ENCODE results near the gene PKNOX2.

- no peak for TF ChIP-seq ZBTB21 (CRISPR knock-in tag; IDR thresholded peaks at IDR 0.05; ENCODE audit: borderline replicate concordance)
- TF ChIP-seq, protein P1, sequence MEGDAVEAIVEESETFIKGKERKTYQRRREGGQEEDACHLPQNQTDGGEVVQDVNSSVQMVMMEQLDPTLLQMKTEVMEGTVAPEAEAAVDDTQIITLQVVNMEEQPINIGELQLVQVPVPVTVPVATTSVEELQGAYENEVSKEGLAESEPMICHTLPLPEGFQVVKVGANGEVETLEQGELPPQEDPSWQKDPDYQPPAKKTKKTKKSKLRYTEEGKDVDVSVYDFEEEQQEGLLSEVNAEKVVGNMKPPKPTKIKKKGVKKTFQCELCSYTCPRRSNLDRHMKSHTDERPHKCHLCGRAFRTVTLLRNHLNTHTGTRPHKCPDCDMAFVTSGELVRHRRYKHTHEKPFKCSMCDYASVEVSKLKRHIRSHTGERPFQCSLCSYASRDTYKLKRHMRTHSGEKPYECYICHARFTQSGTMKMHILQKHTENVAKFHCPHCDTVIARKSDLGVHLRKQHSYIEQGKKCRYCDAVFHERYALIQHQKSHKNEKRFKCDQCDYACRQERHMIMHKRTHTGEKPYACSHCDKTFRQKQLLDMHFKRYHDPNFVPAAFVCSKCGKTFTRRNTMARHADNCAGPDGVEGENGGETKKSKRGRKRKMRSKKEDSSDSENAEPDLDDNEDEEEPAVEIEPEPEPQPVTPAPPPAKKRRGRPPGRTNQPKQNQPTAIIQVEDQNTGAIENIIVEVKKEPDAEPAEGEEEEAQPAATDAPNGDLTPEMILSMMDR (IDR thresholded peaks at IDR 0.05) = no peak
- no peak for TF ChIP-seq FOXJ3 (CRISPR knock-in tag; IDR thresholded peaks at IDR 0.05; ENCODE audit: borderline replicate concordance)
- TF ChIP-seq, protein P2, sequence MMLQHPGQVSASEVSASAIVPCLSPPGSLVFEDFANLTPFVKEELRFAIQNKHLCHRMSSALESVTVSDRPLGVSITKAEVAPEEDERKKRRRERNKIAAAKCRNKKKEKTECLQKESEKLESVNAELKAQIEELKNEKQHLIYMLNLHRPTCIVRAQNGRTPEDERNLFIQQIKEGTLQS (CRISPR knock-in tag; conservative IDR thresholded peaks at IDR 0.05) = no peak
- no peak for TF ChIP-seq SP1 (CRISPR knock-in tag; conservative IDR thresholded peaks at IDR 0.05)
- TF ChIP-seq ARID4B (CRISPR knock-in tag; IDR thresholded peaks at IDR 0.05; ENCODE audit: borderline replicate concordance) = no peak
- TF ChIP-seq ZNF671 (CRISPR knock-in tag; IDR thresholded peaks at IDR 0.05) = no peak
- TF ChIP-seq ATF1 (CRISPR knock-in tag; IDR thresholded peaks at IDR 0.05) = no peak
- TF ChIP-seq NR1H2 (CRISPR knock-in tag; IDR thresholded peaks at IDR 0.05) = no peak
Measured at GRCh38 chr11:125148011-125148410, 16.5 kb upstream of the PKNOX2 start.

Data from WTC11 (cell line).